Panc1 (cell line): ENCODE results near the gene RIMKLB.

Experiments
- POLR2AphosphoS5 ChIP-seq: IDR thresholded peaks from 2 replicates; pipeline ENCODE4 v1.6.1; 2012; ENCODE audit warnings: mild to moderate bottlenecking, low read depth, low read length, moderate library complexity
- SIN3A ChIP-seq: IDR thresholded peaks from 2 replicates; pipeline ENCODE4 v1.6.1; 2012; ENCODE audit warnings: low read depth, mild to moderate bottlenecking, low read length, moderate library complexity, borderline replicate concordance; ENCODE audit not compliant: insufficient read depth
- TCF7L2 ChIP-seq: IDR thresholded peaks from 2 replicates; pipeline ENCODE4 v1.6.1; 2011; ENCODE audit warnings: mild to moderate bottlenecking, low read depth, low read length, inconsistent platforms
- TF ChIP-seq, protein P1 (sequence below): fragments of 450-650 bp; IDR thresholded peaks from 2 replicates; pipeline ENCODE4 v1.5.1; 2017; ENCODE audit warnings: mild to moderate bottlenecking

DNA sequence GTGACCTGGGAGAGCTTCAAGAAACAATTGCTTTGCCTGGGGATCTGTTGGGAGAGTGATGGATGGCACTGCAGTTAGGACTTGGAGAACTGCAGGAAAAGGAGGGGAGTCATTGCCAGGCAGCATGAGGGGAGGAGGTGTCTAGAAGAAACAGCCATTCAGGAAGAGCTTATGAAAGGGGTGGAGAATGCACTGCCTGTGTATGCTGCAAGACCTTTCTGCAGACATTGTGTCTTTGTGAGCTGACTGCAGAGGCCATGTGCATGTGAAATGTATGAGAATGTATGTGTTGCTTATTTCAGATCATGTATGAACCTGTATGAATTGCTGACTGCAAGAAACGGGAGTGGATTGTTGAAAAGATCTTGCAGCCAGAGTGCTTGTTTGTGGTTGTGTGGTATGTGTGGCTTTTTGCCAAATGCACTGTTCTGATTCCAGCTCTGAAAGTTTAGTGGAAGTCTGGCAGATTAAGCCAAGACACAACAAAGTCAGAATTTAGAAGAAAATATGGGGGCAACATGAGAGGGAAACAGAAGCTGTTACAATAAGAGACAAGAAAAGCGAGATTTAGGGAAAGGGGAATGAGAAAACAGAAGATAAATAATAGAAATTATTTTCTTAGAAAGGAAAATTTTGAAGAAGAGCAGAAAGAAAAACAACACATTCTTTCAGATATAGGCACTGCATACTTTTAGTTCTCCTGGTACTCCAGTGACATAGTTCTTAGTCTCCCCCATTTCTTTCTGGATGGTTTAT, 9.8 kb upstream of the RIMKLB start:
- TF ChIP-seq, protein P1, sequence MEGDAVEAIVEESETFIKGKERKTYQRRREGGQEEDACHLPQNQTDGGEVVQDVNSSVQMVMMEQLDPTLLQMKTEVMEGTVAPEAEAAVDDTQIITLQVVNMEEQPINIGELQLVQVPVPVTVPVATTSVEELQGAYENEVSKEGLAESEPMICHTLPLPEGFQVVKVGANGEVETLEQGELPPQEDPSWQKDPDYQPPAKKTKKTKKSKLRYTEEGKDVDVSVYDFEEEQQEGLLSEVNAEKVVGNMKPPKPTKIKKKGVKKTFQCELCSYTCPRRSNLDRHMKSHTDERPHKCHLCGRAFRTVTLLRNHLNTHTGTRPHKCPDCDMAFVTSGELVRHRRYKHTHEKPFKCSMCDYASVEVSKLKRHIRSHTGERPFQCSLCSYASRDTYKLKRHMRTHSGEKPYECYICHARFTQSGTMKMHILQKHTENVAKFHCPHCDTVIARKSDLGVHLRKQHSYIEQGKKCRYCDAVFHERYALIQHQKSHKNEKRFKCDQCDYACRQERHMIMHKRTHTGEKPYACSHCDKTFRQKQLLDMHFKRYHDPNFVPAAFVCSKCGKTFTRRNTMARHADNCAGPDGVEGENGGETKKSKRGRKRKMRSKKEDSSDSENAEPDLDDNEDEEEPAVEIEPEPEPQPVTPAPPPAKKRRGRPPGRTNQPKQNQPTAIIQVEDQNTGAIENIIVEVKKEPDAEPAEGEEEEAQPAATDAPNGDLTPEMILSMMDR = no peak
- TF ChIP-seq SIN3A = no peak
- no peak for TF ChIP-seq TCF7L2
- TF ChIP-seq POLR2AphosphoS5 = no peak
